ENCODE measurements around the gene TMEM156.

The TMEM156 gene

DNA sequence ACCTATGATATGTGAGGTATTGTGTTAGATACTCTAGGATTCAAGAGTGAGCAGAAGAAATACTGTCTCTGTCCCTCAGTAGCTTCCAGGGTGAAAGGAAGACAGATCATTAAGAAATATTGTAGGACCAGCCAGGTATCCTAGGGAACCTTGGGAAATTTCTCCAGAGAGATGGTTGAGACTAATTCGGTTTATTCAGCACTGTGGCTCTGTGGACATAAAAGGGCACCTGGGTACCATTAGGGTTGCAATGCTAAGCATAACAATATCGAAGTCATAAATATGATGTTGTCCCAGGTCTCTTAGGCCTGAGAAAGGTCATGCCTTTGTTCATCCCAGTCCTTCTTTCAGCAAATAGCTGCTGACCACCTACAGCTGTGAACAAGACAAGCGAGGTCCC lies 103.6 kb downstream of the TMEM156 start:
- TF ChIP-seq RAD21 (IDR thresholded peaks at IDR 0.05; ENCODE audit: low read depth) (no peak), FOXM1 (IDR thresholded peaks at IDR 0.05; ENCODE audit: borderline replicate concordance, low read depth) (no peak), CEBPB (IDR thresholded peaks at IDR 0.05) (no peak), EP300 (IDR thresholded peaks at IDR 0.05; ENCODE audit: borderline replicate concordance) (no peak), TCF12 (IDR thresholded peaks at IDR 0.05; ENCODE audit: low read depth) (no peak), TAF1 (IDR thresholded peaks at IDR 0.05; ENCODE audit: low read depth) (no peak), EGR1 (IDR thresholded peaks at IDR 0.05) (no peak), CREB1 (IDR thresholded peaks at IDR 0.05; ENCODE audit: low read depth) (no peak), YY1 (IDR thresholded peaks at IDR 0.05; ENCODE audit: low read depth) (no peak), NFIC (IDR thresholded peaks at IDR 0.05) (no peak)
- TF ChIP-seq, protein P1, sequence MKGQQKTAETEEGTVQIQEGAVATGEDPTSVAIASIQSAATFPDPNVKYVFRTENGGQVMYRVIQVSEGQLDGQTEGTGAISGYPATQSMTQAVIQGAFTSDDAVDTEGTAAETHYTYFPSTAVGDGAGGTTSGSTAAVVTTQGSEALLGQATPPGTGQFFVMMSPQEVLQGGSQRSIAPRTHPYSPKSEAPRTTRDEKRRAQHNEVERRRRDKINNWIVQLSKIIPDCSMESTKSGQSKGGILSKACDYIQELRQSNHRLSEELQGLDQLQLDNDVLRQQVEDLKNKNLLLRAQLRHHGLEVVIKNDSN (IDR thresholded peaks at IDR 0.05) = no peak
- TF ChIP-seq, protein P2, sequence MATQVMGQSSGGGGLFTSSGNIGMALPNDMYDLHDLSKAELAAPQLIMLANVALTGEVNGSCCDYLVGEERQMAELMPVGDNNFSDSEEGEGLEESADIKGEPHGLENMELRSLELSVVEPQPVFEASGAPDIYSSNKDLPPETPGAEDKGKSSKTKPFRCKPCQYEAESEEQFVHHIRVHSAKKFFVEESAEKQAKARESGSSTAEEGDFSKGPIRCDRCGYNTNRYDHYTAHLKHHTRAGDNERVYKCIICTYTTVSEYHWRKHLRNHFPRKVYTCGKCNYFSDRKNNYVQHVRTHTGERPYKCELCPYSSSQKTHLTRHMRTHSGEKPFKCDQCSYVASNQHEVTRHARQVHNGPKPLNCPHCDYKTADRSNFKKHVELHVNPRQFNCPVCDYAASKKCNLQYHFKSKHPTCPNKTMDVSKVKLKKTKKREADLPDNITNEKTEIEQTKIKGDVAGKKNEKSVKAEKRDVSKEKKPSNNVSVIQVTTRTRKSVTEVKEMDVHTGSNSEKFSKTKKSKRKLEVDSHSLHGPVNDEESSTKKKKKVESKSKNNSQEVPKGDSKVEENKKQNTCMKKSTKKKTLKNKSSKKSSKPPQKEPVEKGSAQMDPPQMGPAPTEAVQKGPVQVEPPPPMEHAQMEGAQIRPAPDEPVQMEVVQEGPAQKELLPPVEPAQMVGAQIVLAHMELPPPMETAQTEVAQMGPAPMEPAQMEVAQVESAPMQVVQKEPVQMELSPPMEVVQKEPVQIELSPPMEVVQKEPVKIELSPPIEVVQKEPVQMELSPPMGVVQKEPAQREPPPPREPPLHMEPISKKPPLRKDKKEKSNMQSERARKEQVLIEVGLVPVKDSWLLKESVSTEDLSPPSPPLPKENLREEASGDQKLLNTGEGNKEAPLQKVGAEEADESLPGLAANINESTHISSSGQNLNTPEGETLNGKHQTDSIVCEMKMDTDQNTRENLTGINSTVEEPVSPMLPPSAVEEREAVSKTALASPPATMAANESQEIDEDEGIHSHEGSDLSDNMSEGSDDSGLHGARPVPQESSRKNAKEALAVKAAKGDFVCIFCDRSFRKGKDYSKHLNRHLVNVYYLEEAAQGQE (IDR thresholded peaks at IDR 0.05; ENCODE audit: low read depth) = no peak

DNA sequence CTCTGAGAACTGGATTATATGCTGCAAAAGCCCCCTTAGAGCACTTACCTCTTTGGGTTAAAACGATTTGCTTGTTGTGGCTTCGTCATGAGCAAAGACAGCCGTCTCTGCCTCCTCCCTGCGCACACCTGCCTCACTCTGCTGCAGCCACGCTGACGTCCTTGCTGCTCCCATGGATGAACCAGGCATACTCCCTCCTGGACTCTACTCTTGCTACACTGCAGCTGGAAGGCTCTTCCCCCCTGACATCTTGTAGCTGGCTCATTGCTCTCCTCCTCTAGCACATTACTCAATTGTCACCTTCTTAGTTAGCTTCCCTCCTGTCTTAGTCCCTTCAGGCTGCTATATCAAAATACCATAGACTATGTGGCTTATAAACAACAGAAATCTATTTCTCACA lies 105.3 kb downstream of the TMEM156 start:
- TF ChIP-seq ZBTB7A (IDR thresholded peaks at IDR 0.05; ENCODE audit: low read depth) (no peak), RAD21 (IDR thresholded peaks at IDR 0.05; ENCODE audit: low read depth) (no peak), CEBPB (IDR thresholded peaks at IDR 0.05) (no peak), FOXM1 (IDR thresholded peaks at IDR 0.05; ENCODE audit: borderline replicate concordance, low read depth) (no peak), EP300 (IDR thresholded peaks at IDR 0.05; ENCODE audit: borderline replicate concordance) (no peak), TEAD4 (IDR thresholded peaks at IDR 0.05) (no peak)
- TF ChIP-seq, protein P1 (IDR thresholded peaks at IDR 0.05) = no peak

DNA sequence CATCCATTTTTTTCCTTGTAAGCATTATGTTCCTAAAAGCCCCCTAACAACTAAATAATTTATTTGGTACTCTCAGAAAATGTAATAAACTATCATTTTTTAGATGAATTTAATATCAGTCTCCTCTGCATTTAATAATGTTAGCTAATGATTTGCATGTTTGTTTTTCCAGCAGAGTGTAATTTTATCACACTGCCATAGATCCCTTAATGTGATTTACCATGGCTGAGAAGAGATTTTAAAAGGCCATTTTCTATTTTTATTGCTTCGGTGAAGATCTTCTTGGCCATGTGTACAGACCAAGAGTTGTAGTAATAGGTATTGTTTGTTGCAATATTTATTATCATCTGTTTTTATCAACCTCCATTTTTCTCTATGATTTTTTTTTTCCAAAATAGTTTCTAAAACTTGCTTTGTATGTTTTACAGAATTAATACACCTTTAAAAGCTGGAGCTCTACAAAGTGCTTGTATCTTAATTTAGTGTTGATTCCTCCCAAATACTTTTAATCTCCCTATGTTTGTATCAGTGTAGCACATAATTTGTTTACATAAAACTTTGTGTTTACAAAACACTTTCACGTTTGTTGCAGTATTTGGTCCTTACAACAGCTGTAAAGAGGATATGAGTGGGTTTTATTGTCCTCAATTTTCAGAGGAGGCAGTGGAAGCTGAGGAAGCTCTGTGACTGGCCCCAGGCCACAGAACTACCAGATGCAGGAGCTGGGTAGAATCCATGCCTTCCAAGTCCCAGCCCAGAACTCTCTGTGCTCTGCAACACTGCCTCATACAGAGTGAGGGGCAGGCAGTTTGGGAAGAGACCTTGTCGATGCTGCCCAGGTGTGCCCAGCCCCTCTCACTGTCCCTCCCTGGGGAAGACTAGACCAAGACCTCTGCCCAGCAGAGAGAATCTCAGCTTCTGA lies 106.5 kb downstream of the TMEM156 start:
- TF ChIP-seq YY1 (IDR thresholded peaks at IDR 0.05; ENCODE audit: low read depth) = no peak
- no peak for TF ChIP-seq TEAD4 (IDR thresholded peaks at IDR 0.05)
- TF ChIP-seq, protein P2 (IDR thresholded peaks at IDR 0.05; ENCODE audit: low read depth) = no peak
- no peak for TF ChIP-seq TAF1 (IDR thresholded peaks at IDR 0.05; ENCODE audit: low read depth)
- TF ChIP-seq ZBTB7A (IDR thresholded peaks at IDR 0.05; ENCODE audit: low read depth) = no peak
- TF ChIP-seq CREB1 (IDR thresholded peaks at IDR 0.05; ENCODE audit: low read depth) = no peak
- TF ChIP-seq, protein P1 (IDR thresholded peaks at IDR 0.05) = no peak
- no peak for TF ChIP-seq NFIC (IDR thresholded peaks at IDR 0.05)
- TF ChIP-seq TCF12 (IDR thresholded peaks at IDR 0.05; ENCODE audit: low read depth) = no peak
- TF ChIP-seq EP300 (IDR thresholded peaks at IDR 0.05; ENCODE audit: borderline replicate concordance) = no peak
- TF ChIP-seq FOXM1 (IDR thresholded peaks at IDR 0.05; ENCODE audit: borderline replicate concordance, low read depth) = no peak
- no peak for TF ChIP-seq CEBPB (IDR thresholded peaks at IDR 0.05)
- TF ChIP-seq, protein P3, sequence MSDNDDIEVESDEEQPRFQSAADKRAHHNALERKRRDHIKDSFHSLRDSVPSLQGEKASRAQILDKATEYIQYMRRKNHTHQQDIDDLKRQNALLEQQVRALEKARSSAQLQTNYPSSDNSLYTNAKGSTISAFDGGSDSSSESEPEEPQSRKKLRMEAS (IDR thresholded peaks at IDR 0.05) = no peak
- no peak for TF ChIP-seq RAD21 (IDR thresholded peaks at IDR 0.05; ENCODE audit: low read depth)

DNA sequence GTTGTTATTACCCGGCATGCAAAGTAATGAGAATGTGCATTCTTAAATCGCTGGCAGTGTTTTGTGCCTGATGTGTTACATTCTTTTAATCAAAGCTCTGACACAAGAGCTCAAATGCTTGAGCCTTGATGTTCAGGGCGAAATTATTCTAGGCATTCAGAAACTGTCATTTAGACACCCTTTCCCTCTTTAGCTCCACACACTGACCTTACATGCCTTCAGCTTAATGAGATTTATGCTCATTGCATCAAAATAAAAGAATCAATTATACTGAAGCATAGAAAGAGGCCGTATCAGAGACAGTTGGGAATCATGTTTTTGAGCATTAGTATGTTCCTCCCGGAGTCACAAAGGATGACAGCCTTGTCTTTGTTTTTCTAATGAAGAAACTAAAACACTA lies 107.9 kb downstream of the TMEM156 start:
- TF ChIP-seq FOXM1 (IDR thresholded peaks at IDR 0.05; ENCODE audit: borderline replicate concordance, low read depth) = no peak
- TF ChIP-seq RAD21 (IDR thresholded peaks at IDR 0.05; ENCODE audit: low read depth) = no peak
- TF ChIP-seq TAF1 (IDR thresholded peaks at IDR 0.05; ENCODE audit: low read depth) = no peak
- no peak for TF ChIP-seq YY1 (IDR thresholded peaks at IDR 0.05; ENCODE audit: low read depth)
- TF ChIP-seq NFIC (IDR thresholded peaks at IDR 0.05) = no peak
- TF ChIP-seq TEAD4 (IDR thresholded peaks at IDR 0.05) = no peak
- no peak for TF ChIP-seq EP300 (IDR thresholded peaks at IDR 0.05; ENCODE audit: borderline replicate concordance)
- TF ChIP-seq CREB1 (IDR thresholded peaks at IDR 0.05; ENCODE audit: low read depth) = no peak
- TF ChIP-seq TCF12 (IDR thresholded peaks at IDR 0.05; ENCODE audit: low read depth) = no peak
- no peak for TF ChIP-seq EGR1 (IDR thresholded peaks at IDR 0.05)
- no peak for TF ChIP-seq CEBPB (IDR thresholded peaks at IDR 0.05)

DNA sequence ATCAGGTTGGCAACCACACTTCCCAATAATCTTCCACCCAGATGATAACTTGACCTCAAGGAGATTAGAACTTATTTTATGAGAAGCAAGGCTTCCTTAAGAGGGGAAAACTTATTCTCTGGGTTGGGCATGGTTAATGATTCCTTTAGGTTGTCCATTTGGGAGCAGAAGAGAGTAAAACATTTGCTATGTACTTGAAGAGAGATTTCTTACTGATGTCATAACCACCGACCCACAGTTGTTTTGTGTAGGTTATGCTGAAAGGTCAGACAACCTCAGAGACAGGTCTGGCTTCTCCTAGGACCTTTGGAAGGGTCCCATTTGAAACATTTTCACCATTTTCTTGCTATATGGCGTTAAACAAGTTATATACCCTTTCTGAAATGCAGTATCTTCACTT lies 108.5 kb downstream of the TMEM156 start:
- no peak for TF ChIP-seq EGR1 (IDR thresholded peaks at IDR 0.05)
- TF ChIP-seq, protein P1 (IDR thresholded peaks at IDR 0.05) = no peak
